Endothelial cell (in vitro differentiated cells): ENCODE data around the gene CARM1. TPM values are rescaled to one million over a fixed set of nuclear protein-coding genes. Genes with fewer than 3 reads are reported as not detected.

Source experiments
- DNase-seq: peaks from one replicate; pipeline ENCODE4 v3.0.0; 2021; ENCODE audit warnings: low spot score
- H3K27ac Mint-ChIP-seq: one replicate; pipeline ENCODE4 v1.8.0; 2021; ENCODE audit warnings: mixed read lengths, inconsistent platforms; ENCODE audit not compliant: unreplicated experiment
- H3K27me3 Mint-ChIP-seq: one replicate; pipeline ENCODE4 v1.8.0; 2021; ENCODE audit warnings: mild to moderate bottlenecking, moderate library complexity, mixed read lengths, inconsistent platforms; ENCODE audit not compliant: unreplicated experiment
- H3K36me3 Mint-ChIP-seq: one replicate; pipeline ENCODE4 v1.8.0; 2021; ENCODE audit warnings: mild to moderate bottlenecking, low read depth, mixed read lengths, inconsistent platforms; ENCODE audit not compliant: unreplicated experiment
- H3K4me1 Mint-ChIP-seq: one replicate; pipeline ENCODE4 v1.8.0; 2021; ENCODE audit warnings: mild to moderate bottlenecking, mixed read lengths, inconsistent platforms; ENCODE audit not compliant: unreplicated experiment
- H3K4me3 Mint-ChIP-seq: one replicate; pipeline ENCODE4 v1.8.0; 2021; ENCODE audit warnings: mild to moderate bottlenecking, mixed read lengths, inconsistent platforms; ENCODE audit not compliant: unreplicated experiment
- H3K9me3 Mint-ChIP-seq: one replicate; pipeline ENCODE4 v1.8.0; 2021; ENCODE audit warnings: mixed read lengths, inconsistent platforms; ENCODE audit not compliant: unreplicated experiment
- CTCF ChIP-seq: fragments of 200-600 bp; sonication (generic); IDR thresholded peaks from one replicate; pipeline ENCODE4 v1.5.0; 2021; ENCODE audit warnings: antibody characterized with exemption; ENCODE audit not compliant: unreplicated experiment
- total RNA-seq: library from RNA; stranded (reverse); fragmentation: NEBNext Ultra II Directional; extraction: Animal tissue kit (Norgen Biotek cat#: 25700); gene quantifications from one replicate; pipeline ENCODE4 v1.2.1, GENCODE V29; 2021; ENCODE audit not compliant: unreplicated experiment

Gene CARM1
- total RNA-seq, 1 donor from 2014 or later = 63.2 TPM

- Mint-ChIP-seq H3K36me3 (peaks cover 20% of the 10 kb centered on the region), H3K4me3 (no peak overlapping the region), H3K27me3 (peaks cover 4% of the 10 kb centered on the region), H3K4me1 (no peaks in the 10 kb centered on the region), H3K27ac (no peak overlapping the region), H3K9me3 (no peaks in the 10 kb centered on the region)
- no peak for DNase-seq
- no peak for TF ChIP-seq CTCF
Observed at GRCh38 chr19:10920288-10920655, 48.9 kb downstream of the CARM1 start.

GRCh38 chr19:10920781-10921180 is 49.4 kb downstream of the CARM1 start:
- H3K4me3 Mint-ChIP-seq = no peak overlapping the region
- no peaks in the 10 kb centered on the region for H3K9me3 Mint-ChIP-seq
- no peak overlapping the region for H3K27ac Mint-ChIP-seq
- no peak for DNase-seq
- no peaks in the 10 kb centered on the region for H3K4me1 Mint-ChIP-seq
- peaks cover 4% of the 10 kb centered on the region for H3K27me3 Mint-ChIP-seq
- no peak for TF ChIP-seq CTCF
- peaks cover 22% of the 10 kb centered on the region for H3K36me3 Mint-ChIP-seq

- H3K27ac Mint-ChIP-seq = no peak overlapping the region
- no peak for TF ChIP-seq CTCF
- no peak for DNase-seq
- H3K27me3 Mint-ChIP-seq = peaks cover 4% of the 10 kb centered on the region
- no peak overlapping the region for H3K4me3 Mint-ChIP-seq
- no peaks in the 10 kb centered on the region for H3K4me1 Mint-ChIP-seq
- H3K36me3 Mint-ChIP-seq = peaks cover 22% of the 10 kb centered on the region
- H3K9me3 Mint-ChIP-seq = no peaks in the 10 kb centered on the region
Observed at GRCh38 chr19:10921199-10921909, 50.0 kb downstream of the CARM1 start.

GRCh38 chr19:10921910-10922637 is 50.7 kb downstream of the CARM1 start:
- TF ChIP-seq CTCF = no peak
- H3K4me3 Mint-ChIP-seq = no peak overlapping the region
- H3K36me3 Mint-ChIP-seq = peaks cover 22% of the 10 kb centered on the region
- H3K4me1 Mint-ChIP-seq = no peaks in the 10 kb centered on the region
- DNase-seq = no peak
- H3K27ac Mint-ChIP-seq = no peak overlapping the region
- peaks cover 4% of the 10 kb centered on the region for H3K27me3 Mint-ChIP-seq
- no peaks in the 10 kb centered on the region for H3K9me3 Mint-ChIP-seq

GRCh38 chr19:10922638-10923014 is 51.3 kb downstream of the CARM1 start:
- Mint-ChIP-seq H3K27me3 (peaks cover 4% of the 10 kb centered on the region), H3K36me3 (peaks cover 22% of the 10 kb centered on the region), H3K9me3 (no peaks in the 10 kb centered on the region), H3K4me1 (no peaks in the 10 kb centered on the region), H3K4me3 (no peak overlapping the region), H3K27ac (no peak overlapping the region)
- no peak for TF ChIP-seq CTCF
- DNase-seq = no peak
